Keratinocyte (primary cell): ENCODE measurements around the gene KCTD8. TPM values are rescaled to one million over a fixed set of nuclear protein-coding genes. Genes with fewer than 3 reads are reported as not detected.

Experiments used
- DNase-seq: peaks from one replicate; pipeline ENCODE4 v3.0.0-alpha.2; 2011; ENCODE audit warnings: low read depth, missing footprints, low spot score
- FAIRE-seq: peaks from 2 replicates; lab custom pipeline; 2011; peaks lifted over from hg19 to GRCh38; lab: Jason Lieb, UNC
- H2AFZ ChIP-seq: 2 replicates; pipeline ENCODE4 v1.6.0; 2012; ENCODE audit warnings: low read length, control low read depth, inconsistent platforms; ENCODE audit not compliant: control insufficient read depth
- H3K27ac ChIP-seq: 2 replicates; pipeline ENCODE4 v1.5.1; 2011; ENCODE audit warnings: low read length; ENCODE audit not compliant: control insufficient read depth, insufficient read depth
- H3K27me3 ChIP-seq: 3 replicates; pipeline ENCODE4 v1.6.0; 2011; ENCODE audit warnings: low read length; ENCODE audit not compliant: control insufficient read depth, insufficient read depth; ENCODE audit errors: extremely low read depth
- H3K36me3 ChIP-seq, 2 experiments: 2 replicates in 1 of 2; 3 replicates in 1 of 2; pipeline ENCODE4 v1.5.1; 2011; ENCODE audit warnings: low read length in 2 of 2, mild to moderate bottlenecking in 1 of 2; ENCODE audit not compliant: control insufficient read depth in 2 of 2, insufficient read depth in 2 of 2; ENCODE audit errors: extremely low read depth in 1 of 2
- H3K4me1 ChIP-seq: 3 replicates; pipeline ENCODE4 v1.5.1; 2011; ENCODE audit warnings: low read length; ENCODE audit not compliant: control insufficient read depth, insufficient read depth; ENCODE audit errors: extremely low read depth
- H3K4me2 ChIP-seq: 3 replicates; pipeline ENCODE4 v1.6.0; 2011; ENCODE audit warnings: low read depth, low read length; ENCODE audit not compliant: control insufficient read depth, insufficient read depth; ENCODE audit errors: extremely low read depth
- H3K4me3 ChIP-seq, 3 experiments: fragments of 200-600 bp in 1 of 3; sonication (generic) in 1 of 3; 2 replicates in 2 of 3; 3 replicates in 1 of 3; pipeline ENCODE4 v1.5.1; 2011 to 2016; ENCODE audit warnings: low read length in 3 of 3, mild to moderate bottlenecking in 3 of 3, control low read depth in 2 of 3, inconsistent platforms in 1 of 3, low read depth in 1 of 3, mixed read lengths in 1 of 3, mixed run types in 1 of 3, moderate library complexity in 1 of 3; ENCODE audit not compliant: control insufficient read depth in 2 of 3, insufficient read depth in 2 of 3; ENCODE audit errors: extremely low read depth in 1 of 3
- H3K79me2 ChIP-seq: 2 replicates; pipeline ENCODE4 v1.6.0; 2012; ENCODE audit warnings: low read length; ENCODE audit not compliant: control insufficient read depth, insufficient read depth
- H3K9ac ChIP-seq: 3 replicates; pipeline ENCODE4 v1.6.0; 2011; ENCODE audit warnings: low read length; ENCODE audit not compliant: control insufficient read depth, insufficient read depth; ENCODE audit errors: extremely low read depth
- H3K9me1 ChIP-seq: 3 replicates; pipeline ENCODE4 v1.6.0; 2011; ENCODE audit warnings: low read length; ENCODE audit not compliant: control insufficient read depth, insufficient read depth; ENCODE audit errors: extremely low read depth
- H3K9me3 ChIP-seq: 2 replicates; pipeline ENCODE4 v1.5.1; 2012; ENCODE audit warnings: low read depth, low read length; ENCODE audit not compliant: control insufficient read depth
- H4K20me1 ChIP-seq: 3 replicates; pipeline ENCODE4 v1.6.0; 2011; ENCODE audit warnings: low read length; ENCODE audit not compliant: control insufficient read depth, insufficient read depth; ENCODE audit errors: extremely low read depth
- EZH2 ChIP-seq: IDR thresholded peaks from one replicate; pipeline ENCODE4 v1.6.1; 2012; ENCODE audit warnings: inconsistent platforms, mild to moderate bottlenecking, low read length, moderate library complexity
- dilution Hi-C: fragments of 300-500 bp; cut with MboI; formaldehyde crosslinking; loops from one replicate; pipeline ENCODE4 v1.7.0; 2020; ENCODE audit warnings: low sequenced_read_pairs; ENCODE audit not compliant: extremely low pct_ligation_motif_present
- polyA plus RNA-seq, 5 experiments: library from polyadenylated mRNA; depleted of rRNA in 3 of 5; stranded (reverse) in 3 of 5; stranded (forward) in 1 of 5; unstranded in 1 of 5; fragments of >200 nt; gene quantifications; 1 replicate in 1 of 5; 2 replicates in 3 of 5; 3 replicates in 1 of 5; pipeline versions ENCODE4 v1.2.1 to v1.2.3, GENCODE V29; 2011 to 2012; ENCODE audit warnings: missing spikeins in 2 of 5, low read depth in 1 of 5, low replicate concordance in 1 of 5
- TF ChIP-seq, protein P1 (sequence below), 3 experiments: IDR thresholded peaks in 1 of 3; conservative IDR thresholded peaks in 1 of 3; optimal IDR thresholded peaks in 1 of 3; 2 replicates in 2 of 3; 3 replicates in 1 of 3; pipeline versions ENCODE3 to v1.5.1; 2011; ENCODE audit warnings: low read length in 3 of 3, mild to moderate bottlenecking in 3 of 3, moderate library complexity in 2 of 3, control low read depth in 1 of 3, inconsistent platforms in 1 of 3; ENCODE audit not compliant: insufficient read depth in 2 of 3; ENCODE audit errors: extremely low read depth in 1 of 3

Gene KCTD8
- polyA plus RNA-seq, 1 donor (not counting 4 experiments of a cell fraction or from before 2014, with no cell fraction given): 0.97 TPM

GRCh38 chr4:44196796-44197195 is 251.8 kb downstream of the KCTD8 start:
- dilution Hi-C loops: no loop called here
- H3K4me3 ChIP-seq: no peak overlapping the region
- no peaks in the 10 kb centered on the region for H3K4me1 ChIP-seq
- H3K9me3 ChIP-seq: no peaks in the 10 kb centered on the region
- no peaks in the 10 kb centered on the region for H4K20me1 ChIP-seq
- DNase-seq: no peak
- no peak overlapping the region for H3K4me2 ChIP-seq
- H3K27ac ChIP-seq: no peak overlapping the region
- H3K27me3 ChIP-seq: no peaks in the 10 kb centered on the region
- no peaks in the 10 kb centered on the region for H3K9me1 ChIP-seq
- H3K79me2 ChIP-seq: no peaks in the 10 kb centered on the region
- no peaks in the 10 kb centered on the region for H3K36me3 ChIP-seq
- no peak for FAIRE-seq
- H2AFZ ChIP-seq: no peak overlapping the region
- H3K9ac ChIP-seq: no peak overlapping the region
- TF ChIP-seq, protein P1, sequence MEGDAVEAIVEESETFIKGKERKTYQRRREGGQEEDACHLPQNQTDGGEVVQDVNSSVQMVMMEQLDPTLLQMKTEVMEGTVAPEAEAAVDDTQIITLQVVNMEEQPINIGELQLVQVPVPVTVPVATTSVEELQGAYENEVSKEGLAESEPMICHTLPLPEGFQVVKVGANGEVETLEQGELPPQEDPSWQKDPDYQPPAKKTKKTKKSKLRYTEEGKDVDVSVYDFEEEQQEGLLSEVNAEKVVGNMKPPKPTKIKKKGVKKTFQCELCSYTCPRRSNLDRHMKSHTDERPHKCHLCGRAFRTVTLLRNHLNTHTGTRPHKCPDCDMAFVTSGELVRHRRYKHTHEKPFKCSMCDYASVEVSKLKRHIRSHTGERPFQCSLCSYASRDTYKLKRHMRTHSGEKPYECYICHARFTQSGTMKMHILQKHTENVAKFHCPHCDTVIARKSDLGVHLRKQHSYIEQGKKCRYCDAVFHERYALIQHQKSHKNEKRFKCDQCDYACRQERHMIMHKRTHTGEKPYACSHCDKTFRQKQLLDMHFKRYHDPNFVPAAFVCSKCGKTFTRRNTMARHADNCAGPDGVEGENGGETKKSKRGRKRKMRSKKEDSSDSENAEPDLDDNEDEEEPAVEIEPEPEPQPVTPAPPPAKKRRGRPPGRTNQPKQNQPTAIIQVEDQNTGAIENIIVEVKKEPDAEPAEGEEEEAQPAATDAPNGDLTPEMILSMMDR (optimal IDR thresholded peaks at IDR 0.05 in 1 of 3, IDR thresholded peaks at IDR 0.05 in 1 of 3, conservative IDR thresholded peaks at IDR 0.05 in 1 of 3; ENCODE audit: extremely low read depth in 1 of 3, insufficient read depth in 2 of 3, low read length in 3 of 3): no peak
- no peak for TF ChIP-seq EZH2

DNA sequence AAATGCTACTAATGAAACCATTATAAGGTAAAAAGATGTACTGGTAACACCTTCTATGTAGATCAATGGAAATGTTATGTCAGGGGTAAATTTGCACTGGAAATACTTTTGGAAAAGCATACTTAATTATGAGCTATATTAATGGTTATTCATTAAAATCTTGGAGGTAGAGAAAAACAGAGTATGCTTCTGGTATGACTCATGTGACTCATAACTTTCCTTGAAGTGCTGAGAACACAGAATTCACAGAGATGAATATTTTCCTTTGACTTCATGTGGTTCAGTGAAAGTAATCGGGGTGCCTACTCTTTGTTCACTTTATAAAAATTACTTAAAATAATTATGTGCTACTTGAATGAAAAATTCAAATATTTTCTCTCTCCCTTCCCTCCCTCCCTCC is 254.2 kb downstream of the KCTD8 start:
- TF ChIP-seq EZH2: no peak
- TF ChIP-seq, protein P1 (optimal IDR thresholded peaks at IDR 0.05 in 1 of 3, IDR thresholded peaks at IDR 0.05 in 1 of 3, conservative IDR thresholded peaks at IDR 0.05 in 1 of 3; ENCODE audit: extremely low read depth in 1 of 3, insufficient read depth in 2 of 3, low read length in 3 of 3): no peak
- H3K9me3 ChIP-seq: no peaks in the 10 kb centered on the region
- no peak overlapping the region for H3K27ac ChIP-seq
- no peak overlapping the region for H2AFZ ChIP-seq
- no peaks in the 10 kb centered on the region for H3K4me1 ChIP-seq
- no peaks in the 10 kb centered on the region for H3K27me3 ChIP-seq
- no peak overlapping the region for H3K4me3 ChIP-seq
- dilution Hi-C loops: no loop called here
- H3K79me2 ChIP-seq: no peaks in the 10 kb centered on the region
- no peaks in the 10 kb centered on the region for H3K9me1 ChIP-seq
- no peaks in the 10 kb centered on the region for H4K20me1 ChIP-seq
- H3K36me3 ChIP-seq: no peaks in the 10 kb centered on the region
- DNase-seq: no peak
- no peak overlapping the region for H3K9ac ChIP-seq
- H3K4me2 ChIP-seq: no peak overlapping the region
- no peak for FAIRE-seq
